Left forelimb (tissue), 1 donor: Measurements from ENCODE around the gene SMARCD2.
"Not testable (repeated sequence)": the region's sequence is repeated elsewhere in the genome, so short reads cannot be mapped to it uniquely, and the experiment has no call there.

Experiments
- DNase-seq: peaks from one replicate; pipeline ENCODE4 v3.0.0-alpha.2; 2018; ENCODE audit warnings: low spot score

Gene SMARCD2

GRCh38 chr17:63804328-63804727, 38.2 kb downstream of the SMARCD2 start:
- no peak for DNase-seq

- no peak for DNase-seq
Observed at GRCh38 chr17:63800783-63801182, 41.7 kb downstream of the SMARCD2 start.

GRCh38 chr17:63798572-63799106, 43.8 kb downstream of the SMARCD2 start:
- no peak for DNase-seq

GRCh38 chr17:63796375-63796774, 46.1 kb downstream of the SMARCD2 start:
- DNase-seq: not testable (repeated sequence)

- DNase-seq: no peak
Observed at GRCh38 chr17:63792055-63792729, 50.3 kb downstream of the SMARCD2 start.

- no peak for DNase-seq
Observed at GRCh38 chr17:63790057-63790456, 52.4 kb downstream of the SMARCD2 start.

GRCh38 chr17:63786971-63787711, 55.3 kb downstream of the SMARCD2 start:
- DNase-seq: no peak

- no peak for DNase-seq
Observed at GRCh38 chr17:63786117-63786516, 56.4 kb downstream of the SMARCD2 start.

- no peak for DNase-seq
Observed at GRCh38 chr17:63785556-63785955, 56.9 kb downstream of the SMARCD2 start.

- DNase-seq: no peak
Observed at GRCh38 chr17:63783522-63783921, 59.0 kb downstream of the SMARCD2 start.
